ENCODE measurements around the gene USH1G.

DNA sequence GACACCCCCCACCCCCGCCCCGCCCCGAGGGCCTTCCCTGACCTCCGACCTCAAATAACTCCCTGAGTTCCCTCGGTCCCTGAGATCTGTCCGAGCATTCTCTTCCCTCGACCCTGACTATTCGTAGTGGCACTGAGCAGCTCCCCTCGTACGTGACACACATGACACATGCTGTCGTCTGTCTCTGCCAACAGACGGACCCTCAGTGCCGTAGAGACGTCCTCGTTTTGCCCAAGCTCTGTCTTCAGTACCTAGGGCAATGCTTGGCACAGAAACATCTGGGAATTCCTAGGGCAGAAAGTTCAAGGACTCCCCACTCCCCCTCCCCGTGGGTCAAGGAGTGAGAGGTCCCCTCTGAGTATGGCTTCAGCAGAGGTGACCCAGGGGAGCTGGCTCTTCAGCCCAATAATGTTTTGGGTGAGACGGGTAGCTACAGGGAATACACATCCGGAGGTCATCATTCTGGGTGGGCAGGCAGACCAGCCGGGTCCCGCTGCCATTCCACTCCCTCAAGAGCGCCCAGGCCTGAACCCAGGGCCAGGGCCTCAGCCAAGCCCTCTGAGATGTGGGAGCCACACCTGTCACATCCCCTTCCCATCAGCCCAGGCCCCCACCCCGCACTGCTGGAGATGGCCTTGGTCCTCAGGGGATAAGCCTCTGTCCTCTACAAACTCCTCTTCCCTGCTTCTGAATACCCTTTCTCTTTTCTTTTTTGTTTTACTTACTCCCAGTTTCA lies 29.0 kb downstream of the USH1G start:
- TF ChIP-seq, protein P1, sequence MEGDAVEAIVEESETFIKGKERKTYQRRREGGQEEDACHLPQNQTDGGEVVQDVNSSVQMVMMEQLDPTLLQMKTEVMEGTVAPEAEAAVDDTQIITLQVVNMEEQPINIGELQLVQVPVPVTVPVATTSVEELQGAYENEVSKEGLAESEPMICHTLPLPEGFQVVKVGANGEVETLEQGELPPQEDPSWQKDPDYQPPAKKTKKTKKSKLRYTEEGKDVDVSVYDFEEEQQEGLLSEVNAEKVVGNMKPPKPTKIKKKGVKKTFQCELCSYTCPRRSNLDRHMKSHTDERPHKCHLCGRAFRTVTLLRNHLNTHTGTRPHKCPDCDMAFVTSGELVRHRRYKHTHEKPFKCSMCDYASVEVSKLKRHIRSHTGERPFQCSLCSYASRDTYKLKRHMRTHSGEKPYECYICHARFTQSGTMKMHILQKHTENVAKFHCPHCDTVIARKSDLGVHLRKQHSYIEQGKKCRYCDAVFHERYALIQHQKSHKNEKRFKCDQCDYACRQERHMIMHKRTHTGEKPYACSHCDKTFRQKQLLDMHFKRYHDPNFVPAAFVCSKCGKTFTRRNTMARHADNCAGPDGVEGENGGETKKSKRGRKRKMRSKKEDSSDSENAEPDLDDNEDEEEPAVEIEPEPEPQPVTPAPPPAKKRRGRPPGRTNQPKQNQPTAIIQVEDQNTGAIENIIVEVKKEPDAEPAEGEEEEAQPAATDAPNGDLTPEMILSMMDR (IDR thresholded peaks at IDR 0.05): no peak
- TF ChIP-seq ZFX (IDR thresholded peaks at IDR 0.05; ENCODE audit: borderline replicate concordance): no peak
